SU-DHL-6 (cell line): ENCODE measurements around the gene ASAP2.

ENCODE experiments used
- H2AFZ ChIP-seq: fragments of 200-600 bp; sonication (generic); 2 replicates; pipeline ENCODE4 v1.6.1; 2014; ENCODE audit warnings: low read depth, mild to moderate bottlenecking, moderate library complexity, mixed read lengths, antibody characterized with exemption, low read length; ENCODE audit not compliant: severe bottlenecking
- H3F3A ChIP-seq: fragments of 200-600 bp; shearing (Covaris generic); 2 replicates; pipeline ENCODE4 v1.6.0; 2016; ENCODE audit warnings: antibody characterized with exemption, mild to moderate bottlenecking; ENCODE audit not compliant: insufficient read depth
- H3K27ac ChIP-seq: fragments of 200-600 bp; sonication (generic); 2 replicates; pipeline ENCODE4 v1.5.1; 2016; ENCODE audit warnings: low read depth, mild to moderate bottlenecking, low read length, moderate library complexity, mixed read lengths
- H3K27me3 ChIP-seq: fragments of 200-600 bp; sonication (generic), shearing (Covaris generic); 2 replicates; pipeline ENCODE4 v1.6.0; 2014; ENCODE audit warnings: mild to moderate bottlenecking, low read length
- H3K36me3 ChIP-seq: fragments of 200-600 bp; sonication (generic); 2 replicates; pipeline ENCODE4 v1.6.1; 2014; ENCODE audit warnings: mild to moderate bottlenecking, low read length, mixed read lengths
- H3K4me2 ChIP-seq: fragments of 300-600, 200-600 bp; shearing (Covaris generic), sonication (generic); 2 replicates; pipeline ENCODE4 v1.6.0; 2014; ENCODE audit warnings: low read length, low read depth, mild to moderate bottlenecking; ENCODE audit not compliant: poor library complexity, severe bottlenecking
- H3K4me3 ChIP-seq: fragments of 200-600 bp; sonication (generic); 2 replicates; pipeline ENCODE4 v1.5.1; 2014; ENCODE audit warnings: antibody characterized with exemption, low read length, mild to moderate bottlenecking, mixed read lengths; ENCODE audit not compliant: insufficient read depth, poor library complexity, severe bottlenecking
- H3K79me2 ChIP-seq: fragments of 200-600 bp; sonication (generic); 2 replicates; pipeline ENCODE4 v1.6.1; 2014; ENCODE audit warnings: mild to moderate bottlenecking, low read length, moderate library complexity; ENCODE audit not compliant: insufficient read depth
- H3K9ac ChIP-seq: fragments of 200-600 bp; sonication (generic); 2 replicates; pipeline ENCODE4 v1.7.0; 2014; ENCODE audit warnings: mild to moderate bottlenecking, low read length
- H3K9me2 ChIP-seq: fragments of 200-600 bp; sonication (generic); replicated peaks from 2 replicates; pipeline ENCODE4 v1.6.1; 2014; ENCODE audit warnings: low read length; ENCODE audit not compliant: insufficient read depth
- H3K9me3 ChIP-seq: fragments of 200-600 bp; sonication (generic); 2 replicates; pipeline ENCODE4 v1.6.1; 2014; ENCODE audit warnings: low read length, mixed read lengths; ENCODE audit not compliant: insufficient read depth
- H4K20me1 ChIP-seq: fragments of 200-600 bp; sonication (generic); 2 replicates; pipeline ENCODE4 v1.6.1; 2014; ENCODE audit warnings: low read depth, mild to moderate bottlenecking, antibody characterized with exemption, low read length, moderate library complexity, mixed read lengths
- EZH2phosphoT487 ChIP-seq: fragments of 200-600 bp; sonication (generic), shearing (Covaris generic); conservative IDR thresholded peaks from 2 replicates; pipeline ENCODE4 v1.6.1; 2018; ENCODE audit warnings: mild to moderate bottlenecking, antibody characterized with exemption, low read length, moderate library complexity, mixed read lengths
- TF ChIP-seq, protein P1 (sequence below): fragments of 200-600 bp; sonication (generic); IDR thresholded peaks from one replicate; pipeline ENCODE4 v1.5.1; 2017; ENCODE audit warnings: antibody characterized with exemption, mild to moderate bottlenecking, low read length, moderate library complexity; ENCODE audit not compliant: insufficient read depth, poor library complexity, severe bottlenecking

ASAP2 gene

DNA sequence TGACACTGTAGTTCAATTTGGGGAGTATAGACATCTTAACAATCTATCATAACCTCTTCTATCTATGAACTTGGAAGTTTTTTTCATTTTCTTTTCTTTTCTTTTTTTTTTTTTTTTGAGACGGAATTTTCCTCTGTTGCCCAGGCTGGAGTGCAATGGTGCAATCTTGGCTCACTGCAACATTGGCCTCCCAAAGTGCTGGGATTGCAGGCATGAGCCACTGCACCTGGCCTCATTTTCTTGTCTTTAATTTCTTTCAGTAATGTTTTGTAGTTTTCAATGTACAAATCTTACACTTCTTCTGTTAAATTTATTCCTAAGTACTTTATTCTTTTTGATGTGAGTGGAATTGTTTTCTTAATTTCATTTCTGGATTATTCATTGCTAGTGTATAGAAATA lies 14.6 kb downstream of the ASAP2 start:
- no peak overlapping the region for H3K4me3 ChIP-seq
- no peak overlapping the region for H3K27ac ChIP-seq
- no peak overlapping the region for H3K4me2 ChIP-seq
- H3K9me2 ChIP-seq, result no peaks in the 10 kb centered on the region
- H3K79me2 ChIP-seq, result no peaks in the 10 kb centered on the region
- H3K36me3 ChIP-seq, result no peaks in the 10 kb centered on the region
- H3K9ac ChIP-seq, result no peak overlapping the region
- H2AFZ ChIP-seq, result no peak overlapping the region
- no peaks in the 10 kb centered on the region for H3K9me3 ChIP-seq
- no peaks in the 10 kb centered on the region for H3K27me3 ChIP-seq
- TF ChIP-seq, protein P1, sequence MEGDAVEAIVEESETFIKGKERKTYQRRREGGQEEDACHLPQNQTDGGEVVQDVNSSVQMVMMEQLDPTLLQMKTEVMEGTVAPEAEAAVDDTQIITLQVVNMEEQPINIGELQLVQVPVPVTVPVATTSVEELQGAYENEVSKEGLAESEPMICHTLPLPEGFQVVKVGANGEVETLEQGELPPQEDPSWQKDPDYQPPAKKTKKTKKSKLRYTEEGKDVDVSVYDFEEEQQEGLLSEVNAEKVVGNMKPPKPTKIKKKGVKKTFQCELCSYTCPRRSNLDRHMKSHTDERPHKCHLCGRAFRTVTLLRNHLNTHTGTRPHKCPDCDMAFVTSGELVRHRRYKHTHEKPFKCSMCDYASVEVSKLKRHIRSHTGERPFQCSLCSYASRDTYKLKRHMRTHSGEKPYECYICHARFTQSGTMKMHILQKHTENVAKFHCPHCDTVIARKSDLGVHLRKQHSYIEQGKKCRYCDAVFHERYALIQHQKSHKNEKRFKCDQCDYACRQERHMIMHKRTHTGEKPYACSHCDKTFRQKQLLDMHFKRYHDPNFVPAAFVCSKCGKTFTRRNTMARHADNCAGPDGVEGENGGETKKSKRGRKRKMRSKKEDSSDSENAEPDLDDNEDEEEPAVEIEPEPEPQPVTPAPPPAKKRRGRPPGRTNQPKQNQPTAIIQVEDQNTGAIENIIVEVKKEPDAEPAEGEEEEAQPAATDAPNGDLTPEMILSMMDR, result no peak
- no peaks in the 10 kb centered on the region for H4K20me1 ChIP-seq
- H3F3A ChIP-seq, result no peaks in the 10 kb centered on the region

DNA sequence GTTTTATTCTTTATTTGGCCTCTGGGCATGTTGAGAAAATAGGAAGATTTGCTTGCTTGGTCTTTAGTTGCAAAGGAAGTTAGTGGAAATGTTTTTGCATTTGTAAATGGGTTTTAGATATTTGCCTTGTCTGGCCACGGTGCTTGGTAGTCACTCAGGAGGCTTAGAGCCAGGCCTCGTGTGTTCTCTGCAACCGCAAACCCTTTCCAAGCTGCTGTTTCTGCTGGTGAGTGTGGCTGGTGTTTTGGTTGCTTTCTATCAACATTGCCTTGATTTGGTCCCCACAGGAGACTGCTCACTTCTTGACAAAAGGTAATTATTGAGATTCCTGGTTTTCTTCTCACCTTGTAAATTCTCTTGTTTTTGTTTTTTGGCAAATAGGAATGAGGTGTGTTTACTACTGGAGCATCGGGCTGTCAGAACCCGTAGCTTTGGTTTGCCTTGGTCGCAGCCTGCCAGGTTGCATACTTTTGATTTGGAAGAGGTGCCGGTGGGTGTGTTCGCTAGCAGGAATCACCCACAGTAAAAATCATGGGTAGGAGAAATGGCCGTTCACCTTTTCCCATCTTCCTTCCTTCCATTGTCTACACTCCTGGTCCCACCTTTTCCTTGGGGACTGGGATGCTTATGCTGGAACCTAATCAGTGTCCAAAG lies 15.8 kb downstream of the ASAP2 start:
- H3K4me3 ChIP-seq, result no peak overlapping the region
- no peaks in the 10 kb centered on the region for H3K9me2 ChIP-seq
- no peak for TF ChIP-seq EZH2phosphoT487
- TF ChIP-seq, protein P1, result no peak
- no peaks in the 10 kb centered on the region for H4K20me1 ChIP-seq
- no peak overlapping the region for H3K4me2 ChIP-seq
- no peak overlapping the region for H3K27ac ChIP-seq
- no peaks in the 10 kb centered on the region for H3K36me3 ChIP-seq
- no peaks in the 10 kb centered on the region for H3K79me2 ChIP-seq
- no peaks in the 10 kb centered on the region for H3K9me3 ChIP-seq
- H3K27me3 ChIP-seq, result no peaks in the 10 kb centered on the region
- no peak overlapping the region for H3K9ac ChIP-seq
- no peaks in the 10 kb centered on the region for H3F3A ChIP-seq
- H2AFZ ChIP-seq, result no peak overlapping the region

DNA sequence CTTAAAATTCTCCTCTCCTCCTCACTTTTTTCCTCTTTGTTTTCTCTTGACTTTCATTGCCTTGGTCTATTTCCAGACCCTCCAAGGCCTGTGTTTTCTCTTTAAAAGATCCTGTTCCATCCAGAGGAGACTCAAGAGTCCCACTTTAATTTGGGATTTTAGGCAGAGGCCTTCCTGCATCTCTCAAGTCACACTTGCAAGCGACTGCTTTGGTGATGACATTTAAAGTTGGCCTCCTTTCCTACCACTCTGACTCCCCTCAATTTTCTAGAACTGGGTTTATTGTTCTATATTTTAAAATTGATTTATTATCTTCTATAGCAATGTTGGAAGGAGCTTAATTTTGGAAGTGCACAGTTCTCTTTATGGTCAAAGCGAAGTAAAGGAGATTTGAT lies 16.3 kb downstream of the ASAP2 start:
- Histone ChIP-seq H3K4me2 (no peak overlapping the region), H3K79me2 (no peaks in the 10 kb centered on the region), H3K9ac (no peak overlapping the region)

More for the DNA sequence above, 16.3 kb downstream of the ASAP2 start:
- Histone ChIP-seq H3F3A (no peaks in the 10 kb centered on the region), H4K20me1 (no peaks in the 10 kb centered on the region), H3K36me3 (no peaks in the 10 kb centered on the region), H3K27ac (no peak overlapping the region), H3K4me3 (no peak overlapping the region), H2AFZ (no peak overlapping the region), H3K9me3 (no peaks in the 10 kb centered on the region), H3K9me2 (no peaks in the 10 kb centered on the region), H3K27me3 (no peaks in the 10 kb centered on the region)
- TF ChIP-seq, protein P1, result no peak
- TF ChIP-seq EZH2phosphoT487, result no peak
